ENCODE measurements around the gene HNRNPM.

DNA sequence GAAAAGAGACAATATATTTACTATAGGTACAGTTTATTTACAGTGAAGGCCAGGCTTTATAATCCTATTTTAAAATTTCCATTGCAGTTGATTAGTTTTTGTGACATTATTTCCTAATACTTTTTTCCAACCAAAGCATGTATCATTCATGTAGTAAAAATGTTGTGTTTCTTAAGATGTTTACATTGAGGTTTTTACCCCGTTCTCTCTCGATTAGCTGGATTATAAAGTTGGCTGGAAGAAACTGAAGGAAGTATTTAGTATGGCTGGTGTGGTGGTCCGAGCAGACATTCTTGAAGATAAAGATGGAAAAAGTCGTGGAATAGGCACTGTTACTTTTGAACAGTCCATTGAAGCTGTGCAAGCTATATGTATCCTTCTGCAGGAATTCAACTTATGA is 21.2 kb downstream of the HNRNPM start:
- TF ChIP-seq CTCF (IDR thresholded peaks at IDR 0.05; ENCODE audit: insufficient read depth, low read length) (no peak), GABPA (IDR thresholded peaks at IDR 0.05; ENCODE audit: low read depth) (no peak), POLR2AphosphoS5 (IDR thresholded peaks at IDR 0.05; ENCODE audit: low read depth) (no peak), REST (IDR thresholded peaks at IDR 0.05; ENCODE audit: insufficient replicate concordance, low read depth) (no peak), SPI1 (IDR thresholded peaks at IDR 0.05; ENCODE audit: borderline replicate concordance, low read depth) (no peak)

All from HL-60 (cell line).